GM19239 (cell line): Measurements from ENCODE around the gene POLA1.
A peak's percentile ranks its signal among the peaks of the same experiment; 100 is the strongest.
"Not testable (repeated sequence)": the region's sequence is repeated elsewhere in the genome, so short reads cannot be mapped to it uniquely, and the experiment has no call there.

Experiments used
- DNase-seq: peaks from one replicate; pipeline ENCODE4 v3.0.0; 2011; ENCODE audit warnings: low spot score; ENCODE audit not compliant: insufficient read length
- FAIRE-seq: peaks from 2 replicates; lab custom pipeline; 2011; peaks lifted over from hg19 to GRCh38; lab: Jason Lieb, UNC

POLA1 gene

GRCh38 chrX:24789047-24789446, 95.3 kb downstream of the POLA1 start:
- no peak for FAIRE-seq
- no peak for DNase-seq

- DNase-seq = no peak
- no peak for FAIRE-seq
These were observed 96.4 kb downstream of the POLA1 start for GRCh38 chrX:24790166-24790565.

GRCh38 chrX:24796204-24796603, 102.5 kb downstream of the POLA1 start:
- FAIRE-seq (no peak), DNase-seq (no peak)

DNA sequence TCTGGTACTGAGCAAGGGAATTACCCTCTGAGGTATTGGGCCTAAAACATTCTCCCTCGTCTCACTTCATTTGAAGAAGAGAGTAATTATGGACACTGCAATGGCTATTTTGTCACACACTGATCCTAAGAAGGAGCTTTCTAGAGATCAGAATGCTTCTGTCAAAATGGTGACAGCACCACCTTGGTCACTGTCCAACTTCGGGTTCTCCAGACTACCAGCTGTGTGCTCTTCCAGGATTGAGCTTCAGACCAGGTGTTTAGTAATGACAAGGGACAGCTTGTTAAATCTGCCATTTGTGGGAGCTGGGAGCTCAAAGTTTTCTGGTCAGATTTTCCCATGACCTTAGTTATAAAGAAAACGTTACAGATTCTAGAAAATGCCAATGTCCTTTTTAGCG, 105.4 kb downstream of the POLA1 start:
- DNase-seq (no peak), FAIRE-seq (no peak)

- FAIRE-seq (no peak), DNase-seq (no peak)
These were observed 105.8 kb downstream of the POLA1 start for GRCh38 chrX:24799565-24799964.

- FAIRE-seq (peak; percentile 53), DNase-seq (no peak)
These were observed 111.5 kb downstream of the POLA1 start for GRCh38 chrX:24805201-24805600.

DNA sequence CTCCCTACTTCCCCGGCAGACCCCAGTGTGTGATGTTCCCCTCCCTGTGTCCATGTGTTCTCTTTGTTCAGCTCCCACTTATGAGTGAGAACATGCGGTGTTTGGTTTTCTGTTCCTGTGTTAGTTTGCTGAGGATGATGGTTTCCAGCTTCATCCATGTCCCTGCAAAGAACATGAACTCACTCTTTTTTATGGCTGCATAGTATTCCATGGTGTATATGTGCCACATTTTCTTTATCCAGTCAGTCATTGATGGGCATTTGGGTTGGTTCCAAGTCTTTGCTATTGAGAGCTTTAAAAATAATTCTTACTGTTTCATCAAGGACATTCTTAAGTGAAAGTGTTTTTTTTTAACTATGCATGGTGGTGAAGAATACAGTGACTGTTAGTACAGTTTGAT, 126.1 kb downstream of the POLA1 start:
- FAIRE-seq, DNase-seq: not testable (repeated sequence)

GRCh38 chrX:24828147-24828546, 134.4 kb downstream of the POLA1 start:
- FAIRE-seq (no peak), DNase-seq (no peak)

DNA sequence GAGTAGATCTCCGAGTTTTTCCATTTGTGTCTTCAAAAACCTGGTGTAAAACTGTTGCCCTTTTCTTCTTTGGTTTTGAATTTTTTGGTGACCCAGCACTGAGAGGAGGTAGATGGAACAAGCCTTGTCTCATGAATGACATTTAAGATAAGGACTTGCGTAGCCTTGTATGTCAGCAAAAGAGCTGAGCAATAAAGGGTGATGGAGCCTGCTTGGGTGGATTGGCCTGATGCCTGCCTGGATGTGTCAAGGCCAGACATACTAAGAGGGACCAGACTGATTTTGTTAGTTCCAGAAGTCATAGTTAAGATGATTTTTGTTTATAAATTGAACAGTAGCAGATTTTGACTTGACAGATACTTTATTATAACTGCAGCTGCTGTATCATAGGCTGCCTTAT, 134.9 kb downstream of the POLA1 start:
- DNase-seq (no peak), FAIRE-seq (no peak)

GRCh38 chrX:24833695-24834094, 140.0 kb downstream of the POLA1 start:
- DNase-seq (no peak), FAIRE-seq (no peak)

GRCh38 chrX:24837966-24838365, 144.2 kb downstream of the POLA1 start:
- DNase-seq = no peak
- FAIRE-seq = no peak

DNA sequence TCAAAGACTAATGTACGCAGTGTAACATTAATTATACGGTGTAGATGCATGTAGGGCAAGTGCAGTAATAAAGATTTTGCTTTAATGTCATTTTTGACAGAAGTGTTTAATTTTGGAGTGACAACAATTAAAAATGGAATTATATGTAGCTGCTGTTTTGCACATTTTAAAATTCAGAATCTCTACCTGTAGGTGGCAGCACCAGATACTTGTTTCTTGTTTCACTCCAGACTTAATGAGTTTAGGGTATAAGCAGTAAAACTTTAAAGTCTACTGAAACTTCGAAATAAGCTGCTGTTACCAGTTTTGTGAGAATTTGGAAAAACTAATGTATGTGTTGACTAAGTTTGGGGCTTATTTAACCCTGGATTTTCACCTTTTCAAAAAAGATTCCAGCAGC, 144.9 kb downstream of the POLA1 start:
- DNase-seq (no peak), FAIRE-seq (no peak)

DNA sequence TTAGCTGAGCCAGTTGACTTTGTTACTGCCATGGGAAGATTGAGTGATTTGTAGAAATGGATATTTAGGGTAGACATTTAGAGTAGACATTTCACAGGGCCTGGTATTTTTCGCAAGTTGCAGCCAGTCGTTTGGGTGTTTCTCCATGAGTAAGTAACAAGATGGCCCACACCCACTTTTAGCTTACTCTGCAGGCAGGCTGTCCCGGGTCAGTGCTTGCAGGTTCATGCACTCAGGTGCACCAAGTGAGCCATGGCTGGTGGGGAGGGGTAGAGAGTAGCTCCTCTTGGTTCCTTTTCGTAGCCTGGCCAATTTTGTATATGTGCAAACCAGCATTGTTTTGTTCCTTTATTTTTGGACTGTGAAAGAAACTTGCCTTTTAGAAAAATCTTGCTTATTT, 145.6 kb downstream of the POLA1 start:
- no peak for DNase-seq
- no peak for FAIRE-seq

- FAIRE-seq = peak; percentile 44
- DNase-seq = no peak
These were observed 148.8 kb downstream of the POLA1 start for GRCh38 chrX:24842486-24842885.

DNA sequence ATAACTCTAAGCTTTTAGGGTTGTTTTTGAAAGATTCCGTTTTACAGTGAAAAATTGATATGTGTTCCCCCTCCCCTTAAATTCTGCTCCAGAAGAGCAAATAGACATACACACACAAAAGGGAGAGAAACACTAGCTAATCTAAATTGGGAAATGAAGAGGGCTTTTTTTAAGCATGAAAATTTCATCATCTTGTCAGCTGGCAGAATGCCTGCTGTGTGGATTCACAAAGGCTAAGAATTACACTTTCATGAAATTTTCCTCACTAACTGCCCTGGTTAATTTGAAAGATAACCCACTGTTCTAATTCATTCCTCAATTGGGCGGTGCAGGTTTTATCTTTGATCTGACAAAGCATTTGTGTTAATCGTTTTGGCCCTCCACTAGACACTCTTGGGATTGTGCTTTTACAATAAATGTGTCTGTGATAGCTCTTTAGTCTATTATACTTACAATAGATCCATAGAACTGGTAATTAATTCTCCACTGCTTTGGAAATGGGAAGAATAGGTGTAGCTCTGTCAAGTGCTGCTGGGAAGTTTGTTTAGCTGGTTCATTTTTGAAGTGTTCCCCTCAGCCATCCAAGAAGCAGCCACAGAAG, 152.9 kb downstream of the POLA1 start:
- FAIRE-seq = no peak

DNA sequence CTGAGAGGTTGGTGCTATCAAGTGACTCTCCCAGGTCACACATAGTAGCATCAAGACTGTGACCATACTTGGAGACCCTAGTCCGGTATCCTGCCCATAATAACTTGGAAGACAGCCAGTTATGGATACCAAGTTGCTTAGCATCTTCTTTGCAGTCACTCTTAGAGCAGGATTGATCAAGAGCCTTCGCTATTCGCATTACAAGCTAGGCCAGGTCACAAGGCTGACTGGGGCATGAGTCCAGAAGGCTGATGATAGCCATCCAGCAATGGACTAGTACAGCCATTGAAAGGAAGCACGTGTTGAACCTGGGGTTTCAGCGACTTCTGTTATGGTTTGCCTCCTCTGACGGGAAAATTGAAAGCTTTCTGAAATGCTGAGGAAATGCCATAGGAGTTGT, 157.6 kb downstream of the POLA1 start:
- FAIRE-seq (no peak), DNase-seq (no peak)

More for the DNA sequence above, 152.9 kb downstream of the POLA1 start:
- DNase-seq = no peak

- no peak for DNase-seq
- FAIRE-seq = no peak
These were observed 158.1 kb downstream of the POLA1 start for GRCh38 chrX:24851780-24852179.

DNA sequence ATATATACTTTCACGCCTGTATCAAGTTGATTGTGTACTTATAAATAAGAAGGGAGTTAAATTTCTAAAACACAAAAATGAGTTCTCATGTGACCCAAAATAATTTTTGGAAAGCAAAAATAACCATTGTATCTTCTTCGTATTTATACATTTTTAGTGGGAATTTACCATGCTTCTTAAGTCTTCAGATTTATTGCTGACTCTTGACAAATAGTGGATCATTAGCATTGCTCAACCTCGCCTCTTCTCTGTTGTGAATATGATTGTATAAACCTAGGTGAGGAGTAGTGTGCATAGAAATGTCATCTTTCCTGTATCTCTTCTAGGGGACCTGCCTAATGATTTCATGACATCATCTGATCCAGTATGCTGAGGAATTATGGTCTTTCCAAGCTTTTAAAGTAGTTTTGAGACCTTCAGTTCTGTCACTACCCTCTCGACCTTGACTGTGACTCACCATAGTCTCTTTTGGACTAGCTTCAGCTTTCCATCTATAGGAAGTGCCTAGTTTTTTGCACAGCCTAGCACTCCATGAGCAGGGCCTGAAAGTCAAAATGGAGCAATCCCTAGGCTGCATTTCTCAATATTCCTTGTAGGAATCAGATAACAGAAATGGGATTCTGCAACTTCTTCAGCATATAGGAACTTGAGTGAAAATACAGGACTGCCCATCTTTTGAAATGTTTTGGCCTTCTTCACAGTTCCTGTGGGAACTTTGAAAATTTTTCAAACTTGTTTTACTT, 164.5 kb downstream of the POLA1 start:
- DNase-seq (no peak), FAIRE-seq (peak; percentile 40)

- FAIRE-seq (peak; percentile 23), DNase-seq (no peak)
These were observed 165.6 kb downstream of the POLA1 start for GRCh38 chrX:24859211-24859841.

- FAIRE-seq (no peak), DNase-seq (no peak)
These were observed 166.4 kb downstream of the POLA1 start for GRCh38 chrX:24860140-24860539.

DNA sequence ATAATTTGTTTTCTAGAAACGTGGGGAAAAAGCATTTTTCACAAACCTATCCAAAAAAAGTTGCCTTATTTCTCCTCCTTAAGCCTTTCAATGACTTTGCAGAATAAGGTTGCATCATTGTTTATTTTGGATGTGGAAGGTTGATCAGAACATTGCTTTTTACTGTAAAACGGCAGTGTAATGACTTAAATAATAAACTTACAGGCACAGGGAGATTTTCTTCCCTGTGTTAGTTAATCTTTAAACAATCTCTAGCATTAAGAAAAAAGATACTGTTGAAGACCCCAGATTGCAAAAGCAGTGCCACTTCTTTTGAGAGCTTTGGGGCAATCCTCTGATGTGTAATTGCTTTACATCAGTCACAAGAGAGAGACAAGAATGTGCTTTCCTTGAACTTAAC, 168.6 kb downstream of the POLA1 start:
- FAIRE-seq (no peak), DNase-seq (no peak)
